NCI-H524 treated with DMSO at 0.1 percent for 48 hours (cell line): ENCODE measurements around the gene IL17C.

Experiments
- DNase-seq: peaks from one replicate; lab custom pipeline; 2025; lab: John Stamatoyannopoulos, UW

IL17C gene

DNA sequence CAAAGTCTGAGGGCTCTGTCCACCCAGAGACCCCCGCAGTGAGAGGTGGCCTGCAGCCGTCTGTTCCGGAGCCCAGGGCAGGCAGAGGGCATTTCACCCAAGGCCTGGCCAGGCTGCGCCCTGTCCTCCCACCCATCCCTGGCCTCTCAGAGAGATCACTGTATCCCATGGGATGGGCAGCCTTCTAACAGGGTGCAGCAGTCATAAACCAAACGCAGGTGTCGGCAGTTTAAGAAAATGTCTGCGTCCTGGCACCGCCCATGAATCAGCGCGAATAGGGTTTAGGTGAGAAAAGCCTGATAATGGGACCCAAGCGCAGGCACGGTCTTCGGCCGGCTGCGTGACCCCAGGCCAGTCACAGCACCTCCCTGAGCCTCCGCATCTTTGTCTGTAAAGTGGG lies 7.1 kb downstream of the IL17C start:
- DNase-seq: no peak

GRCh38 chr16:88645941-88646340 lies 7.6 kb downstream of the IL17C start:
- DNase-seq: no peak

DNA sequence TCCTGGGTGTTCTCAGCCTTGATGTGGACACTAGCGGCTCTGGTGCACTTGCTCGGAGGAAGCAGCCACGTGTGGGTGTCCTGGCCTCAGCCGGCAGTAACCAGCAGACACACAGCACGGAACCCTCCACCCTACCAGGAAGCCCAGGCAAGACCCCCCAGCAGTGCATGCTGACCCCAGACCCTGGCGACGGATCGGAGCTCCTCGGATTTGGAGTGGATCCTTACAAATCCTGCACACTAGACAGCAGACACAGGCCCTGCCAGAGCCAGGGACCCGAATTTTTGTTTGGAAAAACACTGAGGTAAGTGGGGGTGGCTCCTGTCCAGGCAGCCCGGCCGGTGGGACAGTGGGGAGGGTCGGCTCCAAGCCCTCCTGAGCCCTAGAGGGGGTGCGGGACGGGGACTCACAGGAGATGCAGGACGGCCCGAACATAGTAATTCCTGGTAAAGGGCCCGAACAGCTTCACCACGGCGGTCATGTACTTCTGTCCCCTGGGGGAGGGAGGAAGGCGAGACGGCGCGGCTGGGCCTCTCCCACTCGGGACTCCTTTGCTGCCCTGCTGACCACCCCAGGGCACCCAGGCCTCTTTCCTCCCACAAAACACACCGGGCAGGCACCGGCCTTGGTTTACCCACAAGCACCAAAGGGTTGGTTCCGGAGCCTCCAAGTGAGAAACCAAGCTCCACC lies 8.1 kb downstream of the IL17C start:
- DNase-seq: no peak

GRCh38 chr16:88647178-88648070 lies 9.1 kb downstream of the IL17C start:
- no peak for DNase-seq

GRCh38 chr16:88649195-88649923 lies 11.0 kb downstream of the IL17C start:
- peak; percentile 41 for DNase-seq

DNA sequence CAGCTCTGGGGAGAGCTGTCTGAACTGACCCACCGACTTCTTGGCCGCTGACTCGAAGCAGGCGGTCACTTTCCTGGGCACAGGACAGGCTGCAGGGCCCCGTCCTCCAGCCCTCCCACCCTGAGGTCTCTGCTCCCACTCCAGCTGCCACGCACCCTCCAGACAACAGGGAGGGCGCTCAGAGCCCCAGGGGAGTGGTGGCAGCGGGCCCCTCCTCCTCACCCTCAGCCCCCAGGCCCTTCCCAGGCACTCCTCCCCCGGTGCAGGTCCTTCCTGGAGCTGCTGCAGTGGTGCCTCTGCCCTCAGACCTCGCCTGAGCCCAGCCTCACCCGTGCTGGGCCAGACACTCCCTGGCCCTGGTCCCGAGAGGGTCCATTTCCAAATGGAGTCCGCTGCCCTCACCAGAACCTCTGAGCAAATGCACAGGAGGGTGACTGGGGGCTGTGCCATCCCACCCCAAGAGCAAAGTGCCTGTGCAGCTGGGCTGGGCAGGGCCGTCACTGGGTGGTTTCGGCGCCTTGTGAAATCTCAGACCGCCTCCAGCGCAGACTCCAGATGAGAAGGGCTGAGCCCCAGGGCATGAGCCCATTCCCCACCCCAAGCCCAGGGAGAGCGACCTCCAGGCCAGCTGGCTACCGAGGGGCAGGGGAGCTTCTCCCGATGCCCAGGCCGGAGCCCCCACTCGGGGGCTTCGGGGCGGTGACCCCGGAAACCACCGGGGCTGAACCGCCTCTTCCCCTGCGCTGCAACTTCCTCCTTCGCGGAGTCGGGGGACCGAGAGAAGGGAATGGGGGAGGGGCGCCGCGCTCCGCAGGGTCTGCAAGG lies 11.8 kb downstream of the IL17C start:
- DNase-seq: no peak

DNA sequence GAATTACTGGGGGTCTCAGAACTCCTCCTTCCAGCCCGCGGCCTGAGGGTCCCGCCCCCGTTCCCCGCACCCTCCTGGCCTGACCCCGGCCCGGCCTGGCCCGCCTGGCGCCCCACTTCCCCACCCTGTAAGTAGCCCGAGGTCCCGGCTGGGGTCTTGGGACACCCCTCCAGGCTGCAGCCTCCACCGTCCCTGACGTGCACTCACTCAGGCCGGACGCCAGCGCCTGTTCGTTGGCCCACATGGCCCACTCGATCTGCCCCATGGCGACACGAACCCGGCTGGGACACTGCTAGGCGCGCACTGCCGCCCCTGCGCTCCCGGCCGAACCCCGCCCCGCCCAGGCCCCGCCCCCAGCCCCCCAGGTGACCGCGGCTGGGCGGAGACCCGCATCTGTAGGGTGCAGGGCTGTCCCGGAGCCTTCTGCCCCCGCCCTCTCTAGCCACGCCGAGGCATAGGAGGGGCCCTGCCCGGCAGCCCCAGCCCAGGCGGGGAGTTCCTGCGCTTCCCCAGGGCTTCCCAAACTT lies 12.4 kb downstream of the IL17C start, which contains the start of gene CYBA:
Gene CYBA (minus strand): TSS at position 305 of the 527 bp plus-strand sequence. CDS start 40 bp downstream, at position 265.
- DNase-seq: no peak

GRCh38 chr16:88651276-88651988 lies 13.1 kb downstream of the IL17C start:
- no peak for DNase-seq

DNA sequence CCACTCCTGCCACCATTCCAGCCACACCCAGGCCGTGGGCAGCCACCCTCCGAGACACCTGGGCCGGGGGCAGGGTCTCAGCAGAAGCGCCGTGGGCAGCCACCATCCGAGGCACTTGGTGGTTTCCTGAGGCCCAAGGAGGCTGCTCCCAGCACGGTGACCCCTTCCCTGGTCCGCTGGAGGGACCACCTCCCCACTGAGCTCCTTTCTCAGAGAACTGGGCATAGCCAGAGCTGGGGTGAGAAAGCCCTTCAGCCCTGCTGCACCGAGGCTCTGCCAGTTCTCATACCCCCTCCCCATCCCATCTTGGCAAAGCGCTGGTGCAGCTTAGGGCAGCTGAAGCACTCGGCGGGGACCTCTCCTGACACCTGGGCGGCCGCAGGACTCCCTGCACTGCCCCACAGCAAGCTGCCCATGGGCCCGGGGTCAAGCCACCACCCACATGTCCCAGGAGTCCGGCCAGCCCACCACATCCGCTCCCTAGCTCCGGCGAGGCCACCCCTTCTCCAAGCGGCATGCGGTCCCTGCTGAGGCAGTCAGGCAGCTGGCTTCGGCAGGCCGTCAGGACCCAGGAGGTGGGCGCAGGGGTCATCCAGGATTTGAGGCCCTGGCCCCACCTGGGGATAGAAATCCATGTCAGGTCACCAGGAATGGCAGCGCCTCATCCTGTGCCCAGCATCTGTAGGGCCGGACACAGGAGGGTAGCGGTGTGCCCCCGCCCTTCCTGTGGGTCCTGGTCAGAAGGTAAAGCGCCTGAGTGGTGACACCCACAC lies 13.8 kb downstream of the IL17C start:
- no peak for DNase-seq

GRCh38 chr16:88652762-88653063 lies 14.3 kb downstream of the IL17C start:
- DNase-seq: no peak

- DNase-seq: no peak
Observed at GRCh38 chr16:88653101-88653500, 14.7 kb downstream of the IL17C start.

- DNase-seq: no peak
Observed at GRCh38 chr16:88653596-88654362, 15.4 kb downstream of the IL17C start.

DNA sequence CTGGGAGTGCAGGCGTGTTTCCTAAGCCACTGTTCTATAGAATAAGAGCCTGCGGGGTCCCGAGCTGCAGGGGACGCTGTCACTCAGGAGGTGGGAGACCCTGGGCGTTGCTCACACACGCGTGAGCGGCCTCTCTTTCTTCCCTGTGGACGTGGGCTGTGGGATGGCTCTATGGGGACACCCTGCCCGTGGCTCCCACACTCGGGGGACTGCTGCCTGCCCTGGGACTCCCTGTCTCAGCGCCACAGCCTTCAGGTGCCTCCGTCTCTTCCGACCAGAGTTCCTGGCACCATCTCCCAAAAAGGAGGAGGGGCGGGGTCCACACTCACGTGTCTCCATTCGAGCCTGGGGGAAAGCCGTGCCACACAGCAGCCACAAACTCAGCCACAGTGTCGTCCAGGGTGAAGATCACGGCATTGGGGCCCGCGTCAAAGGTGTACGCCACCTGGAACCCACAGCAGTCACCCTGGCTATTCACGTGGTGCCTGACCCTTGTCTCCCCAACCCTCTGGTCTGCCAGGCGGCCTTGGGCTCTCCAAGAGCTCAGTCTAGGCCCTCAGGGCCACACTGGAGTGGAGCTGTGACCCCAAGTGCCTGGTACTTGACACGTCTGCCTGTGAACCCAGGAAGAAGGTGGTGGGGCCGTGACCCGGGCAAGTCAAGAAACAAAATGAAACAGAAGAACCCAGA lies 16.1 kb downstream of the IL17C start:
- DNase-seq: no peak

DNA sequence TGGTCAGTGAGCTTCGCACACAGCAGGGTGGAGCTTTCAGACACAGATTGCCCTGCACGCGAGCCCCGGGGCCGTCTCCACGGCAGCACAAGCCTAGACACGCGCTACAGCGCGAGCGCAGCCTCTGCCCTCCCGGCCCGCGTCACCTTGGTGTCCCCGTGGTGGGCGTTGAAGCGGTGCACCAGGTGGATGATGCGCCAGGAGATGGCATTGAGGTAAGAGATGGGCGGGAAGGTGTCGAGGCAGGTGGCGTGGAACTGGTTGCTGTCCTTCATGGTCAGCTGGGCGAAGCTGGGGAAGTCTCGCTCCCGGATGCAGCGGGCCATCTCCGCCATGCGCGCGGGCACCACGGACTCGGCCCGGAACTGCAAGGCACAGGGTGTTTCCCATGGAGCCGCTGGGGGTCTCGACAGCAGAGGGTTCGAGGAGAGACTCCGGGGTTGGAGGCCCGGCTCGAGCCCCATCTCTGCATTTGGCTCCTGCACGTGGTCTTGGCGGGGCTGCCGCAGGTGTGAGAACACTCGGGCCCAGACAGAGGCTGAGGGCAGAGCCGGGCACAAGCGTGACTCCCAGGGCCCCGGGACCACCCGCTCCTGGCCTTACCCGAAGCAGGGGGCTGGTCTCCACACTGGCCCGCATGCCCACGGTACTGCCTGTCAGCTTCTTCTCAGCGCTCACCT lies 16.8 kb downstream of the IL17C start:
- no peak for DNase-seq

GRCh38 chr16:88655733-88656281 lies 17.4 kb downstream of the IL17C start:
- DNase-seq: no peak

GRCh38 chr16:88656291-88656980 lies 18.1 kb downstream of the IL17C start:
- DNase-seq: no peak

DNA sequence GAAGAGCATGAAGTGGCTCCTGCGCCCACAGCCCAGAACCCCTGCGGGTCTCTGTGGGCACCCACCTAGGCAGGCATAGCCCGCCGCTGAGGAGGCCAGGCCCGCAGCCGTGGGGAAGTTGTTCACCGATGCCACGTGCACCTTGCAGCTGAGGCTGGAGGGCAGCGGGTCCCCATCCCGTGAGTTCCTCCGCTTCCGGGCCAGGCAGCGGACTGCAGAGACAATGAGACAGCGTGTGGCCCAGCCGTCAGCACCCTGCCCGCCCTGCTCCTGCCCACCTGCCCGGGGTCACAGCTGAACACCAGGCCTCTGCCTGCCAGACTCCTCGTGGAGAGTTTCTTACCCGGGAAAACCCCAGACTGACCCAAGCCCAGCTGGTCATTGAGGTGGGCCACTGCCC lies 19.0 kb downstream of the IL17C start:
- no peak for DNase-seq
